ENCODE measurements around the gene PLPP2. TPM values are rescaled to one million over a fixed set of nuclear protein-coding genes. Genes with fewer than 3 reads are reported as not detected.

PLPP2 gene
- total and polyA plus RNA-seq, 2 experiments from 2014 or later, result 9.9 to 20.2 TPM

DNA sequence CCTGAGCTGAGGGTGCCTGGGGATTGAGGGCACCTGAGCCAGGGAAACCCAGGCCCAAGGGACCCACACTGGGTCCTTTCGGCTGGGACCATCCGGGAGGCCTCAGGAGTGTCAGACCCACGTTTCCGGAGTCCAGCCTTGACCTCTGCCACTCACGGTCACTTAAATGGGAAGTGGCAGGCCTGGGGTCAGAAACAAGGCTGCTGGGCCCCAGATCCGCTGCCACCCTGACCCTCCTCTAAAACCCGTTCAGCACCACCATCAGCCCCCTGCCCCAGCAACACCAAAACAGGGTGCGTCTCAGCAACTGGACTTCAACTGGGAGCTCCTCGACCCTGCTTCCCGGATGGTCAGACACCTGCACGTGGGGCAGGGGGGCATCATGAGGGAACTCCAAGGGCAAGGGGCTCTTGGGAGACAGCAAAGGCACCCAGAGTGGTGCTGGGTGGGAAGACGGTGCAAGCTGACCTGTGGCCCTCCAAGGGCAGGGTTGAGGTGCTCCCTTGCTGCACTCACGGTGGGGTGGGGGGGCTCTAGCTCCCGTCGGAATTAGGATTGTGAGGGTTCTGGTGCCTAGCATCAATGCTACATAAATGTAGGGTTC is 1.2 kb upstream of the PLPP2 start:
- Histone ChIP-seq H3K27ac (no peak overlapping the region), H3K4me3 (no peak overlapping the region), H4K20me1 (ENCODE audit: insufficient read depth, poor library complexity, severe bottlenecking) (no peaks in the 10 kb centered on the region), H3K4me2 (no peak overlapping the region), H3K36me3 (replicated peaks; ENCODE audit: insufficient read depth, low read depth) (no peaks in the 10 kb centered on the region), H3K27me3 (peaks cover 32% of the 10 kb centered on the region), H3K79me2 (no peaks in the 10 kb centered on the region), H3K9me3 (ENCODE audit: low read depth) (no peaks in the 10 kb centered on the region), H3K4me1 (ENCODE audit: insufficient read depth) (peaks cover 24% of the 10 kb centered on the region), H3K9me2 (replicated peaks; ENCODE audit: insufficient read depth) (no peaks in the 10 kb centered on the region), H2AFZ (no peak overlapping the region)
- DNase-seq (ENCODE audit: low spot score), result no peak
- 93% methylated on average over 15 of the region's 15 CpGs for WGBS (ENCODE audit: low lambda C conversion rate, missing lambda C conversion rate)
- TF ChIP-seq EZH2phosphoT487 (IDR thresholded peaks at IDR 0.05; ENCODE audit: low read depth, severe bottlenecking, unreplicated experiment), result no peak
- no peak for TF ChIP-seq EZH2 (IDR thresholded peaks at IDR 0.05; ENCODE audit: borderline replicate concordance)
- TF ChIP-seq, protein P1, sequence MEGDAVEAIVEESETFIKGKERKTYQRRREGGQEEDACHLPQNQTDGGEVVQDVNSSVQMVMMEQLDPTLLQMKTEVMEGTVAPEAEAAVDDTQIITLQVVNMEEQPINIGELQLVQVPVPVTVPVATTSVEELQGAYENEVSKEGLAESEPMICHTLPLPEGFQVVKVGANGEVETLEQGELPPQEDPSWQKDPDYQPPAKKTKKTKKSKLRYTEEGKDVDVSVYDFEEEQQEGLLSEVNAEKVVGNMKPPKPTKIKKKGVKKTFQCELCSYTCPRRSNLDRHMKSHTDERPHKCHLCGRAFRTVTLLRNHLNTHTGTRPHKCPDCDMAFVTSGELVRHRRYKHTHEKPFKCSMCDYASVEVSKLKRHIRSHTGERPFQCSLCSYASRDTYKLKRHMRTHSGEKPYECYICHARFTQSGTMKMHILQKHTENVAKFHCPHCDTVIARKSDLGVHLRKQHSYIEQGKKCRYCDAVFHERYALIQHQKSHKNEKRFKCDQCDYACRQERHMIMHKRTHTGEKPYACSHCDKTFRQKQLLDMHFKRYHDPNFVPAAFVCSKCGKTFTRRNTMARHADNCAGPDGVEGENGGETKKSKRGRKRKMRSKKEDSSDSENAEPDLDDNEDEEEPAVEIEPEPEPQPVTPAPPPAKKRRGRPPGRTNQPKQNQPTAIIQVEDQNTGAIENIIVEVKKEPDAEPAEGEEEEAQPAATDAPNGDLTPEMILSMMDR (IDR thresholded peaks at IDR 0.05; ENCODE audit: poor library complexity), result no peak

DNA sequence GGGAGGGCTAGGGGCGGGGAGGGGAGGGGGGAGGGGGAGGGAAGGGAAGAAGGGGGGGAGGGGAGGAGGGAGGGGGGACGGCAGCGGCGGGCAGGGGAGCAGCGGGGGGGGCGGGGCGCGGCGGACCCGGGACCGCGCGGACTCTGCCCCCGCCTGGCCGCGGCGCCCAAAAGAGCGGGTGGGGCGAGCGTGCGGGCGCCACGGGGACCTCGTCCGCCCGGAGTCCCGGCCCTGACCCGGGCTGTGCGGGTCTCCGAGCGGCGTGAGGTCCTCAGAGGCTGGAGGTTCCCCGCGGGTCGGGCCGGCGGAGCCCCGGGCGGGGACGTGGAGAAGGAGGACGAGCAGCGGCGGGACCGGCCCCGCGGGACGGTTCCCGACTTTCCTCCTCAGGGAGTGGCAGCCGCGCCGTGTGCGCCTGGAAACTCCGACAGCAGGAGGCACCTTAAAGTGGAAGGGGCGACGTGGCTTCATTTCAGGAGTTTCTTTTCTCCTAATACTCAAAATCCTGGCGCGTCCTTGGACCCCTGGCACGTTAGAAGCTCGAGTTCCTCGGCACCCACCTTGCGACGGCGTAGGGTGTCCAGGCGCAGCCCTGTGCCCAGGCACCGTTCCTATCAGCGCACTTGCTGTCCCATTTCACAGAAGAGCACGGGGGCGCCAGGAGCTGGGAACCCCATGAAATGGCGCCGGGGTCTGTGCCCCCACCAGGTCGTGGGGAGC is 518 bp upstream of the PLPP2 start:
- Histone ChIP-seq H2AFZ (no peak overlapping the region), H3K4me3 (no peak overlapping the region), H3K27me3 (peaks cover 32% of the 10 kb centered on the region), H3K9me2 (replicated peaks; ENCODE audit: insufficient read depth) (no peaks in the 10 kb centered on the region), H3K4me2 (peak overlapping the region; percentile 63), H3K27ac (no peak overlapping the region), H3K36me3 (replicated peaks; ENCODE audit: insufficient read depth, low read depth) (no peaks in the 10 kb centered on the region), H3K79me2 (no peaks in the 10 kb centered on the region), H4K20me1 (ENCODE audit: insufficient read depth, poor library complexity, severe bottlenecking) (no peaks in the 10 kb centered on the region), H3K9me3 (ENCODE audit: low read depth) (no peaks in the 10 kb centered on the region), H3K4me1 (ENCODE audit: insufficient read depth) (peaks cover 24% of the 10 kb centered on the region)
- TF ChIP-seq EZH2phosphoT487 (IDR thresholded peaks at IDR 0.05; ENCODE audit: low read depth, severe bottlenecking, unreplicated experiment) (no peak), EZH2 (IDR thresholded peaks at IDR 0.05; ENCODE audit: borderline replicate concordance) (no peak)
- TF ChIP-seq, protein P1 (IDR thresholded peaks at IDR 0.05; ENCODE audit: poor library complexity), result no peak
- 84% methylated on average over 32 of the region's 71 CpGs for WGBS (ENCODE audit: low lambda C conversion rate, missing lambda C conversion rate)
- peak; percentile 41 for DNase-seq (ENCODE audit: low spot score)

DNA sequence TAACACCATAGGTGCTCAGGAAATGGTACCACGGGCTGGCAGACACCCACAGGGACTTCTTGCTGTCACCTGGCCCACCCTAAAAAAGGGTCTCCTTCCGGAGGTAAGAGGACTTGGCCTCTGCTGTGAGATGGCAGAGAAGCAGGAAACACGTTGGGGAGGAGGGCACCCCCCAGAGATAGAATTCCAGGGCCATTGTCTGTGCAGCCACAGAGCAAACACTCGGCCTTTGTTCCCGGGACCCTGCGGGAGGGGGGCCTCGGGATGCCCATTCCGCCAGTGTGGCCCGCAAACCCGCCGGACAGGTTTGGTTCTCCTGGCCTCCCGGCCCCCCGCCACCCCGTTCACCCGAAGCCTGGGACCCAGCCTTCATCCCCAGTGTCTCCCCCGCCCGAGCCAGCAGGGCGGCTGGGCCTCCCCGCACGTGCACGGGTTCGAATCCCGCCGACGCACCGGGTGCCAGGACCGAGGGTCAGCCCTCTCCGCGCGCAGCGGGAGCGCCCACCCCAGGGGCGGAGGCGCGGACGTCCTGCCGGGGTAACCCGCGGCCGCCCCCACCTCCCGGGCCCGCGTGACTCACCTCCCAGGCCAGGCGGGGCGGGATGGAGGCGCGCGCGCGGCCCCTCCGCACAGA is 714 bp downstream of the PLPP2 start:
- peak overlapping the region; percentile 23 for H3K4me3 ChIP-seq

More for the DNA sequence above, 714 bp downstream of the PLPP2 start:
- no peaks in the 10 kb centered on the region for H4K20me1 ChIP-seq (ENCODE audit: insufficient read depth, poor library complexity, severe bottlenecking)
- DNase-seq (ENCODE audit: low spot score), result peak; percentile 64
- peak overlapping the region; percentile 71 for H2AFZ ChIP-seq
- no peaks in the 10 kb centered on the region for H3K79me2 ChIP-seq
- WGBS (ENCODE audit: low lambda C conversion rate, missing lambda C conversion rate), result 6% methylated on average over 32 of the region's 51 CpGs
- H3K27me3 ChIP-seq, result peaks cover 32% of the 10 kb centered on the region
- H3K4me1 ChIP-seq (ENCODE audit: insufficient read depth), result peaks cover 18% of the 10 kb centered on the region
- peak overlapping the region; percentile 86 for H3K4me2 ChIP-seq
- TF ChIP-seq, protein P1 (IDR thresholded peaks at IDR 0.05; ENCODE audit: poor library complexity), result no peak
- no peak for TF ChIP-seq EZH2 (IDR thresholded peaks at IDR 0.05; ENCODE audit: borderline replicate concordance)
- no peak for TF ChIP-seq EZH2phosphoT487 (IDR thresholded peaks at IDR 0.05; ENCODE audit: low read depth, severe bottlenecking, unreplicated experiment)
- peak overlapping the region; percentile 80 for H3K27ac ChIP-seq
- no peaks in the 10 kb centered on the region for H3K9me3 ChIP-seq (ENCODE audit: low read depth)
- no peaks in the 10 kb centered on the region for H3K36me3 ChIP-seq (replicated peaks; ENCODE audit: insufficient read depth, low read depth)
- H3K9me2 ChIP-seq (replicated peaks; ENCODE audit: insufficient read depth), result no peaks in the 10 kb centered on the region

Data from hepatocyte (in vitro differentiated cells).